SK-N-SH treated with all-trans-retinoic acid at 6 μM for 48 hours (cell line): ENCODE data around the gene CFAP107.

Experiments used
- ATAC-seq: fragments of 200-7000 bp; cut with Tn5 transposase; 3 replicates; pipeline ENCODE4 v1.9.1; 2020; ENCODE audit warnings: mild to moderate bottlenecking, moderate library complexity
- ARNTL ChIP-seq: fragments of 450-650 bp; formaldehyde crosslinking; IDR thresholded peaks from 2 replicates; pipeline ENCODE4 v1.5.0; 2020; ENCODE audit warnings: low read depth, mild to moderate bottlenecking, moderate library complexity, borderline replicate concordance
- CREB5 ChIP-seq: fragments of 250-450 bp; sonication (Bioruptor Pico); IDR thresholded peaks from 2 replicates; pipeline ENCODE4 v1.5.1; 2020; ENCODE audit warnings: low read depth, mild to moderate bottlenecking, moderate library complexity
- CSDC2 ChIP-seq: fragments of 250-450 bp; sonication (Bioruptor Pico); IDR thresholded peaks from 2 replicates; pipeline ENCODE4 v1.5.0; 2020; ENCODE audit warnings: mild to moderate bottlenecking, moderate library complexity
- CSRNP3 ChIP-seq: fragments of 250-450 bp; sonication (Bioruptor Pico); IDR thresholded peaks from 2 replicates; pipeline ENCODE4 v1.5.1; 2021; ENCODE audit warnings: mild to moderate bottlenecking, moderate library complexity
- ESRRG ChIP-seq: fragments of 250-450 bp; sonication (Bioruptor Pico); IDR thresholded peaks from 2 replicates; pipeline ENCODE4 v1.6.1; 2021; ENCODE audit warnings: mild to moderate bottlenecking
- GLIS3 ChIP-seq: fragments of 250-450 bp; sonication (Bioruptor Pico); IDR thresholded peaks from 2 replicates; pipeline ENCODE4 v1.5.0; 2020; ENCODE audit warnings: mild to moderate bottlenecking, moderate library complexity
- OSR1 ChIP-seq: fragments of 250-450 bp; sonication (Bioruptor Pico); IDR thresholded peaks from 2 replicates; pipeline ENCODE4 v1.8.0; 2022; ENCODE audit warnings: moderate library complexity, mild to moderate bottlenecking, inconsistent platforms
- PATZ1 ChIP-seq: fragments of 250-450 bp; sonication (Bioruptor Pico); IDR thresholded peaks from 2 replicates; pipeline ENCODE4 v1.8.0; 2020; ENCODE audit warnings: mild to moderate bottlenecking, moderate library complexity, borderline replicate concordance
- POU6F1 ChIP-seq: fragments of 250-450 bp; sonication (Bioruptor Pico); IDR thresholded peaks from 2 replicates; pipeline ENCODE4 v1.8.0; 2021; ENCODE audit warnings: low read depth, mild to moderate bottlenecking, moderate library complexity, borderline replicate concordance
- PPARA ChIP-seq: fragments of 250-450 bp; sonication (Bioruptor Pico); IDR thresholded peaks from 2 replicates; pipeline ENCODE4 v1.5.0; 2020; ENCODE audit warnings: mild to moderate bottlenecking, borderline replicate concordance
- RARB ChIP-seq: fragments of 250-450 bp; sonication (Bioruptor Pico); IDR thresholded peaks from 2 replicates; pipeline ENCODE4 v1.8.0; 2021; ENCODE audit warnings: mild to moderate bottlenecking, moderate library complexity
- SNAI2 ChIP-seq: fragments of 250-450 bp; sonication (Bioruptor Pico); IDR thresholded peaks from 2 replicates; pipeline ENCODE4 v1.5.0; 2020; ENCODE audit warnings: mild to moderate bottlenecking, moderate library complexity
- TCF4 ChIP-seq: fragments of 250-450 bp; sonication (Bioruptor Pico); IDR thresholded peaks from 2 replicates; pipeline ENCODE4 v1.8.0; 2021; ENCODE audit warnings: mild to moderate bottlenecking, moderate library complexity, borderline replicate concordance
- TOX ChIP-seq: fragments of 250-450 bp; sonication (Bioruptor Pico); IDR thresholded peaks from 2 replicates; pipeline ENCODE4 v1.8.0; 2021; ENCODE audit warnings: mild to moderate bottlenecking, moderate library complexity, borderline replicate concordance
- TSHZ2 ChIP-seq: fragments of 250-450 bp; sonication (Bioruptor Pico); IDR thresholded peaks from 2 replicates; pipeline ENCODE4 v1.5.0; 2020; ENCODE audit warnings: mild to moderate bottlenecking, moderate library complexity
- ZC3H10 ChIP-seq: fragments of 250-450 bp; sonication (Bioruptor Pico); IDR thresholded peaks from 2 replicates; pipeline ENCODE4 v1.5.1; 2021; ENCODE audit warnings: mild to moderate bottlenecking, moderate library complexity
- ZFP3 ChIP-seq: fragments of 250-450 bp; sonication (Bioruptor Pico); IDR thresholded peaks from 2 replicates; pipeline ENCODE4 v1.5.0; 2020; ENCODE audit warnings: mild to moderate bottlenecking, moderate library complexity
- ZNF565 ChIP-seq: fragments of 450-650 bp; formaldehyde crosslinking; conservative IDR thresholded peaks from 2 replicates; pipeline ENCODE4 v1.5.0; 2020; ENCODE audit warnings: low read depth, mild to moderate bottlenecking, moderate library complexity
- ZNF70 ChIP-seq: fragments of 450-650 bp; formaldehyde crosslinking; IDR thresholded peaks from 2 replicates; pipeline ENCODE4 v1.5.0; 2020; ENCODE audit warnings: mild to moderate bottlenecking, moderate library complexity
- ZNF8 ChIP-seq: fragments of 450-650 bp; formaldehyde crosslinking; IDR thresholded peaks from 2 replicates; pipeline ENCODE4 v1.5.0; 2020; ENCODE audit warnings: mild to moderate bottlenecking, moderate library complexity

The CFAP107 gene

GRCh38 chr1:12708396-12709090 lies 37.5 kb upstream of the CFAP107 start (continued):
- no peak for TF ChIP-seq TSHZ2 (CRISPR knock-in tag)
- no peak for TF ChIP-seq ZC3H10 (CRISPR knock-in tag)
- no peak for TF ChIP-seq PPARA

- no peak for ATAC-seq
- TF ChIP-seq ZFP3 (CRISPR knock-in tag) = no peak
- no peak for TF ChIP-seq TOX (CRISPR knock-in tag)
- no peak for TF ChIP-seq CSRNP3 (CRISPR knock-in tag)
- TF ChIP-seq PATZ1 (CRISPR knock-in tag) = no peak
- no peak for TF ChIP-seq ESRRG (CRISPR knock-in tag)
- TF ChIP-seq CREB5 (CRISPR knock-in tag) = no peak
- no peak for TF ChIP-seq ZNF565
- TF ChIP-seq ZNF70 (CRISPR knock-in tag) = no peak
- no peak for TF ChIP-seq ARNTL (CRISPR knock-in tag)
- TF ChIP-seq OSR1 = no peak
Observed at GRCh38 chr1:12709091-12709491, 36.9 kb upstream of the CFAP107 start.

GRCh38 chr1:12709696-12710095 lies 36.3 kb upstream of the CFAP107 start:
- ATAC-seq = no peak
- no peak for TF ChIP-seq PPARA
- TF ChIP-seq CSRNP3 (CRISPR knock-in tag) = no peak
- TF ChIP-seq, all 23 proteins: peak for 0

GRCh38 chr1:12711536-12711935 lies 34.5 kb upstream of the CFAP107 start:
- no peak for TF ChIP-seq ZNF8 (CRISPR knock-in tag)
- no peak for TF ChIP-seq ESRRG (CRISPR knock-in tag)
- TF ChIP-seq CREB5 (CRISPR knock-in tag) = no peak
- TF ChIP-seq RARB = no peak
- ATAC-seq = no peak

- no peak for ATAC-seq
- TF ChIP-seq CSRNP3 (CRISPR knock-in tag) = no peak
- no peak for TF ChIP-seq POU6F1 (CRISPR knock-in tag)
- no peak for TF ChIP-seq TCF4 (CRISPR knock-in tag)
- TF ChIP-seq SNAI2 = no peak
- TF ChIP-seq CSDC2 (CRISPR knock-in tag) = no peak
- no peak for TF ChIP-seq ESRRG (CRISPR knock-in tag)
- TF ChIP-seq ZNF8 (CRISPR knock-in tag) = no peak
- TF ChIP-seq GLIS3 (CRISPR knock-in tag) = no peak
Observed at GRCh38 chr1:12712076-12712475, 33.9 kb upstream of the CFAP107 start.
